Hepatocyte (in vitro differentiated cells): Measurements from ENCODE around the gene NDUFAF8. TPM values are rescaled to one million over a fixed set of nuclear protein-coding genes. Genes with fewer than 3 reads are reported as not detected.

Experiments
- DNase-seq: peaks from one replicate; pipeline ENCODE4 v3.0.0-alpha.2; 2016; ENCODE audit warnings: low spot score
- H2AFZ ChIP-seq: fragments of 200-600 bp; sonication (generic); 2 replicates; pipeline ENCODE4 v1.6.0; 2016; ENCODE audit warnings: antibody characterized with exemption, mild to moderate bottlenecking
- H3K27ac ChIP-seq: fragments of 200-600 bp; sonication (generic); 2 replicates; pipeline ENCODE4 v1.5.1; 2016; ENCODE audit warnings: mild to moderate bottlenecking
- H3K27me3 ChIP-seq: fragments of 200-600 bp; sonication (generic); 2 replicates; pipeline ENCODE4 v1.6.1; 2016
- H3K36me3 ChIP-seq: fragments of 200-600 bp; sonication (generic); replicated peaks from 2 replicates; pipeline ENCODE4 v1.5.1; 2016; ENCODE audit warnings: low read depth; ENCODE audit not compliant: insufficient read depth
- H3K4me1 ChIP-seq: fragments of 200-600 bp; sonication (generic); 2 replicates; pipeline ENCODE4 v1.5.1; 2016; ENCODE audit warnings: mild to moderate bottlenecking, moderate library complexity; ENCODE audit not compliant: insufficient read depth
- H3K4me2 ChIP-seq: fragments of 200-600 bp; sonication (generic); 2 replicates; pipeline ENCODE4 v1.6.0; 2016
- H3K4me3 ChIP-seq: fragments of 200-600 bp; sonication (generic); 2 replicates; pipeline ENCODE4 v1.5.1; 2016; ENCODE audit warnings: mild to moderate bottlenecking
- H3K79me2 ChIP-seq: fragments of 200-600 bp; sonication (generic); 2 replicates; pipeline ENCODE4 v1.6.0; 2017; ENCODE audit warnings: mild to moderate bottlenecking
- H3K9me2 ChIP-seq: fragments of 200-600 bp; sonication (generic); replicated peaks from 2 replicates; pipeline ENCODE4 v1.6.0; 2017; ENCODE audit warnings: mild to moderate bottlenecking; ENCODE audit not compliant: insufficient read depth
- H3K9me3 ChIP-seq: fragments of 200-600 bp; sonication (generic); 2 replicates; pipeline ENCODE4 v1.5.1; 2016; ENCODE audit warnings: low read depth, mild to moderate bottlenecking
- H4K20me1 ChIP-seq: fragments of 200-600 bp; sonication (generic); 2 replicates; pipeline ENCODE4 v1.6.0; 2016; ENCODE audit warnings: mild to moderate bottlenecking; ENCODE audit not compliant: insufficient read depth, poor library complexity, severe bottlenecking
- EZH2 ChIP-seq: fragments of 200-600 bp; sonication (generic); IDR thresholded peaks from 2 replicates; pipeline ENCODE4 v1.6.1; 2016; ENCODE audit warnings: antibody characterized with exemption, mild to moderate bottlenecking, borderline replicate concordance
- EZH2phosphoT487 ChIP-seq: fragments of 200-600 bp; sonication (generic); IDR thresholded peaks from one replicate; pipeline ENCODE4 v1.6.1; 2018; ENCODE audit warnings: antibody characterized with exemption, mild to moderate bottlenecking, low read depth, moderate library complexity; ENCODE audit not compliant: unreplicated experiment, severe bottlenecking
- WGBS: methylation state at CpG from one replicate; pipeline ENCODE4 v1.1.6; 2016; ENCODE audit warnings: low lambda C conversion rate; ENCODE audit errors: missing lambda C conversion rate; 5-methylcytosine and 5-hydroxymethylcytosine counted together
- polyA plus RNA-seq: library from polyadenylated mRNA; unstranded; fragments of >200 nt; fragmentation: Nextera tagmentation; extraction: Ambion mirVana; gene quantifications from 2 replicates; pipeline ENCODE4 v1.2.1, GENCODE V29; 2016
- total RNA-seq: library from RNA; depleted of rRNA; stranded (reverse); fragments of >200 nt; gene quantifications from 2 replicates; pipeline ENCODE4 v1.2.3, GENCODE V29; 2014
- TF ChIP-seq, protein P1 (sequence below): fragments of 200-600 bp; sonication (generic); IDR thresholded peaks from 2 replicates; pipeline ENCODE4 v1.5.1; 2016; ENCODE audit warnings: antibody characterized with exemption, mild to moderate bottlenecking; ENCODE audit not compliant: poor library complexity

NDUFAF8 gene
- total and polyA plus RNA-seq, 2 experiments from 2014 or later, result 25.8 to 99.8 TPM

DNA sequence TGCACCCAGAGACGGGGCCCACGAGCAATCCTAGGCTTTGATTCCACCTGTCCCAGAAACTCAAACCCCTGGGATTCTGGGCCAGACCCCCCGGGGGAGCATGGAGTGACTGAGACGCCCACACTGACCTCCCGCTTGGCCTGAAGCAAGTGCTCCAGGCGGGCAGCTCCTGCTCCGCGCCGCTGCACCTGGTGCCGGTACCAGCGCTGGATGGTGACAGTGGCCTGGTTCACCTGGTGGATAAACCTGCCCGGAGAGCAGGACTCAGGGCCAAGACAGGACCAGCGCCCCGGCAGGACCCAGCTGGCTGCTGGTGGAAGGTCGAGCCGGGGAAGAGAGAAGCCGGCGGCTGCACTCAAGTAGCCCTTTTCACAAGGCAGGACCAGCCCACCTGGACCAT lies 38.9 kb upstream of the NDUFAF8 start:
- no peaks in the 10 kb centered on the region for H3K27me3 ChIP-seq
- H3K4me1 ChIP-seq, result no peaks in the 10 kb centered on the region
- no peaks in the 10 kb centered on the region for H3K36me3 ChIP-seq
- no peak overlapping the region for H3K4me3 ChIP-seq
- H3K79me2 ChIP-seq, result no peaks in the 10 kb centered on the region
- no peaks in the 10 kb centered on the region for H3K9me2 ChIP-seq
- H3K9me3 ChIP-seq, result no peaks in the 10 kb centered on the region
- H4K20me1 ChIP-seq, result no peaks in the 10 kb centered on the region
- TF ChIP-seq, protein P1, sequence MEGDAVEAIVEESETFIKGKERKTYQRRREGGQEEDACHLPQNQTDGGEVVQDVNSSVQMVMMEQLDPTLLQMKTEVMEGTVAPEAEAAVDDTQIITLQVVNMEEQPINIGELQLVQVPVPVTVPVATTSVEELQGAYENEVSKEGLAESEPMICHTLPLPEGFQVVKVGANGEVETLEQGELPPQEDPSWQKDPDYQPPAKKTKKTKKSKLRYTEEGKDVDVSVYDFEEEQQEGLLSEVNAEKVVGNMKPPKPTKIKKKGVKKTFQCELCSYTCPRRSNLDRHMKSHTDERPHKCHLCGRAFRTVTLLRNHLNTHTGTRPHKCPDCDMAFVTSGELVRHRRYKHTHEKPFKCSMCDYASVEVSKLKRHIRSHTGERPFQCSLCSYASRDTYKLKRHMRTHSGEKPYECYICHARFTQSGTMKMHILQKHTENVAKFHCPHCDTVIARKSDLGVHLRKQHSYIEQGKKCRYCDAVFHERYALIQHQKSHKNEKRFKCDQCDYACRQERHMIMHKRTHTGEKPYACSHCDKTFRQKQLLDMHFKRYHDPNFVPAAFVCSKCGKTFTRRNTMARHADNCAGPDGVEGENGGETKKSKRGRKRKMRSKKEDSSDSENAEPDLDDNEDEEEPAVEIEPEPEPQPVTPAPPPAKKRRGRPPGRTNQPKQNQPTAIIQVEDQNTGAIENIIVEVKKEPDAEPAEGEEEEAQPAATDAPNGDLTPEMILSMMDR, result no peak
- TF ChIP-seq EZH2, result no peak
- TF ChIP-seq EZH2phosphoT487, result no peak
- no peak overlapping the region for H2AFZ ChIP-seq
- H3K4me2 ChIP-seq, result no peak overlapping the region
- no peak for DNase-seq
- no peak overlapping the region for H3K27ac ChIP-seq
- 97% methylated on average over 18 of the region's 18 CpGs for WGBS

DNA sequence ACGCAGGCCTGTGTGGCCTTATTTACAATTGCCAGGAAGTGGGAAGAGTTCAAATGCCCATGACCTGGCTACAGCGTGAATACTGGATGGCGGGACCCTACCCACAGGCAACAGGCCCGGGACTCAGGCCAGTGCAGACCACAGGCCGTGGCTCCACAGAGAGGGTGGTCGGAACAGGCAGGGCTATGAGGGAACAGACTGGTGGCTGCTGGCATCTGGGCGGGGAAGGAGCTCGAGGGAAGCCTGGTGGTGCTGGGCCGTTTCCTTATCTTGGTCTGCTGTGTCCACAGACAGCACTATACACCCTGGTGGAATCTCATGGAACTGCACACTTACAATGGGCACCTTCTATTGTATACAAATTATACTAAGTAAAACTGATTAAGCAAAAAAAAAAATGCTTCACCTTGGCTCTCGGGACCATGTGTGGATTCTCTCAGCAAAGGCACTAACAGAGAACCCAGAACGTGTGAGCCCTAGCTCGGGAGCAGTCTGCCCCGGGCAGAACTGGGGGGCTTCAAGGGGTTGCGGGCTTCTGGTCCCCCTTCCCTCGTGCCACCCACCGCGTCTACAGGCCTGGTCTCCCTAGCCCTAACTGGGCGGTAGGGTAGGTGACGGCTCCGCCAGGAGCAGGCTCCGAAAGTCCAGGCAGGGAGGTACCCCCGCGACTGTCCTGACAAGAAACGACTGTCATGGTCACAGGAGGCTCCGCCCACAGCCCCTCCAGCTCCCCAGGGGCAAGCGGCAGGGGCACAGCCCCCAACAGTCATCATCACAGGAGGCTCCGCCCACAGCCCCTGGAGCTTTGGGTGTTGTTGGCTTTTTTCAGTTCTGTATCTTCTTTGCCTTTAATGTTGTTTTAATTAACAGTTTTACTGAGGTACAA lies 38.2 kb upstream of the NDUFAF8 start:
- Histone ChIP-seq H3K27ac (no peak overlapping the region), H2AFZ (no peak overlapping the region), H3K36me3 (no peaks in the 10 kb centered on the region), H3K27me3 (no peaks in the 10 kb centered on the region), H3K9me3 (no peaks in the 10 kb centered on the region), H3K4me3 (no peak overlapping the region), H4K20me1 (no peaks in the 10 kb centered on the region), H3K79me2 (no peaks in the 10 kb centered on the region), H3K4me2 (no peak overlapping the region), H3K4me1 (no peaks in the 10 kb centered on the region), H3K9me2 (no peaks in the 10 kb centered on the region)
- WGBS, result 79% methylated on average over 27 of the region's 27 CpGs
- no peak for TF ChIP-seq EZH2phosphoT487
- TF ChIP-seq, protein P1, result peak; percentile 58
- DNase-seq, result peak; percentile 87

DNA sequence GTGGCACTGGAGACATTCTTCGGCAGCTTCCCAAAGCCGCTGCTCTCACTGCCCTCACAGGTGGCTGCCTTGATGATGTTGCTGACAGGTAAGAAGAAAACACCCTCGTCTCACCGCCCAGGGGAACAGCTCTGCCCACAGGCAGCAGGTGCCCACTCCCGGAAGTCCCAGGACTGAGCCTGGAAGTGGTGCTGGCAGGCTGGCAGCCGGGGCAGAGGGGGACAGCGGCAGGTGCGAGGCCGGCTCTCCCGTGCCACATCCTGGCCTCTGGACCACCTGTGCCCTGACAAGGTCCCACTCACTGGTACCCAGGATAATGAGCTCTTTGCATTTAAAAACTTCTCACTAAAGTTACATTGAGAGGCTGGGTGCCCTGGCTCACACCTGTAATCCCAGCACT lies 36.8 kb upstream of the NDUFAF8 start:
- 98% methylated on average over 10 of the region's 10 CpGs for WGBS
- Histone ChIP-seq H3K79me2 (no peaks in the 10 kb centered on the region), H3K36me3 (no peaks in the 10 kb centered on the region), H3K9me3 (no peaks in the 10 kb centered on the region), H3K27me3 (no peaks in the 10 kb centered on the region), H3K4me2 (no peak overlapping the region), H3K4me1 (no peaks in the 10 kb centered on the region), H3K9me2 (no peaks in the 10 kb centered on the region), H2AFZ (no peak overlapping the region), H3K27ac (no peak overlapping the region), H3K4me3 (no peak overlapping the region), H4K20me1 (no peaks in the 10 kb centered on the region)
- TF ChIP-seq EZH2, result no peak
- TF ChIP-seq, protein P1, result no peak
- no peak for TF ChIP-seq EZH2phosphoT487
- no peak for DNase-seq
